GM12878 (cell line): ENCODE data around the gene GRIK2. TPM values are rescaled to one million over a fixed set of nuclear protein-coding genes. Genes with fewer than 3 reads are reported as not detected.

Source experiments
- ATAC-seq: fragments of 200-7000 bp; cut with Tn5 transposase; 3 replicates; pipeline ENCODE4 v1.9.1; 2020; ENCODE audit warnings: mild to moderate bottlenecking, moderate library complexity
- BruUV-seq: library from RNA; stranded (reverse); fragments of 400-500 nt; replicated peaks from 2 replicates; lab custom pipeline; 2021; lab: Mats Ljungman, UMichigan
- CTCF ChIA-PET: fragments of 300-600 bp; sonication (Branson Sonifier 250); formaldehyde crosslinking; extraction: SDS; loops from one replicate; lab custom pipeline; 2021; ENCODE audit warnings: inconsistent platforms; lab: Yijun Ruan, JAX
- POLR2A ChIA-PET: fragments of 350-600 bp; formaldehyde crosslinking; extraction: SDS; loops from one replicate; lab custom pipeline; 2021; ENCODE audit warnings: inconsistent platforms; lab: Charles Lee
- RAD21 ChIA-PET: fragments of 300-600 bp; sonication (Branson Sonifier 250); formaldehyde crosslinking; loops from one replicate; lab custom pipeline; 2023; ENCODE audit warnings: antibody characterized with exemption; ENCODE audit not compliant: unreplicated experiment; lab: Charles Lee
- SMC1A ChIA-PET: fragments of 300-600 bp; sonication (Branson Sonifier 250); formaldehyde crosslinking; loops from one replicate; lab custom pipeline; 2023; ENCODE audit not compliant: unreplicated experiment, uncharacterized antibody; lab: Charles Lee
- DNase-seq: peaks from one replicate; pipeline ENCODE4 v3.0.0-alpha.2; 2011; ENCODE audit warnings: low read depth, low spot score
- FAIRE-seq: peaks from 3 replicates; lab custom pipeline; 2011; peaks lifted over from hg19 to GRCh38; lab: Jason Lieb, UNC
- H2AFZ ChIP-seq: 2 replicates; pipeline ENCODE4 v1.6.0; 2011; ENCODE audit warnings: low read depth, low read length, control low read depth; ENCODE audit not compliant: control insufficient read depth
- H3K27ac ChIP-seq: 2 replicates; pipeline ENCODE4 v1.5.1; 2011; ENCODE audit warnings: control low read depth; ENCODE audit not compliant: control insufficient read depth, insufficient read depth
- H3K27me3 ChIP-seq, 2 experiments: replicated peaks in 1 of 2; 2 replicates each; pipeline versions ENCODE4 v1.6.0 to v1.6.1; 2011; ENCODE audit warnings: low read length in 1 of 2; ENCODE audit not compliant: control insufficient read depth in 2 of 2, insufficient read depth in 2 of 2
- H3K36me3 ChIP-seq, 2 experiments: 2 replicates each; pipeline ENCODE4 v1.5.1; 2011; ENCODE audit warnings: low read length in 1 of 2; ENCODE audit not compliant: control insufficient read depth in 2 of 2, insufficient read depth in 2 of 2
- H3K4me1 ChIP-seq: 2 replicates; pipeline ENCODE4 v1.6.1; 2011; ENCODE audit warnings: mild to moderate bottlenecking, low read length, moderate library complexity, mixed read lengths; ENCODE audit not compliant: control insufficient read depth, insufficient read depth
- H3K4me2 ChIP-seq: 2 replicates; pipeline ENCODE4 v1.6.0; 2011; ENCODE audit warnings: control low read depth; ENCODE audit not compliant: control insufficient read depth, insufficient read depth
- H3K4me3 ChIP-seq: fragments of 200-600 bp; sonication (generic); 2 replicates; pipeline ENCODE4 v1.5.1; 2016
- H3K79me2 ChIP-seq: 2 replicates; pipeline ENCODE4 v1.6.0; 2011; ENCODE audit warnings: low read length; ENCODE audit not compliant: control insufficient read depth, insufficient read depth
- H3K9ac ChIP-seq: 2 replicates; pipeline ENCODE4 v1.8.0; 2011; ENCODE audit warnings: low read length, control low read depth, mixed read lengths; ENCODE audit not compliant: control insufficient read depth, insufficient read depth
- H3K9me3 ChIP-seq: replicated peaks from 3 replicates; pipeline ENCODE4 v1.5.1; 2011; ENCODE audit warnings: mild to moderate bottlenecking, low read length; ENCODE audit not compliant: control insufficient read depth, insufficient read depth
- H4K20me1 ChIP-seq: 2 replicates; pipeline ENCODE4 v1.6.0; 2011; ENCODE audit not compliant: control insufficient read depth, insufficient read depth
- CEBPB ChIP-seq, 2 experiments: fragments of 150-350 bp in 1 of 2; IDR thresholded peaks; 2 replicates each; pipeline ENCODE4 v1.6.1; 2012 to 2014; ENCODE audit warnings: low read depth in 2 of 2, low read length in 2 of 2, borderline replicate concordance in 1 of 2, inconsistent platforms in 1 of 2
- CREM ChIP-seq: IDR thresholded peaks from 2 replicates; pipeline ENCODE4 v1.6.1; 2014; ENCODE audit warnings: antibody characterized with exemption, low read depth
- EGR1 ChIP-seq, 2 experiments: IDR thresholded peaks; 1 replicate in 1 of 2; 2 replicates in 1 of 2; pipeline ENCODE4 v1.6.1; 2011 to 2012; ENCODE audit warnings: low read depth in 2 of 2, low read length in 2 of 2, borderline replicate concordance in 1 of 2, mild to moderate bottlenecking in 1 of 2, moderate library complexity in 1 of 2
- GATAD2B ChIP-seq: fragments of 450-650 bp; conservative IDR thresholded peaks from 2 replicates; pipeline ENCODE4 v1.6.1; 2017; ENCODE audit warnings: low read depth, mild to moderate bottlenecking, moderate library complexity
- KLF5 ChIP-seq: fragments of 450-650 bp; IDR thresholded peaks from 2 replicates; pipeline ENCODE4 v1.6.1; 2014; ENCODE audit warnings: mild to moderate bottlenecking; ENCODE audit not compliant: partially characterized antibody
- MEF2B ChIP-seq: fragments of 450-650 bp; IDR thresholded peaks from 2 replicates; pipeline ENCODE4 v1.6.1; 2018; ENCODE audit warnings: mild to moderate bottlenecking, moderate library complexity; ENCODE audit not compliant: partially characterized antibody, poor library complexity, severe bottlenecking
- PML ChIP-seq: IDR thresholded peaks from 2 replicates; pipeline ENCODE4 v1.6.1; 2012; ENCODE audit warnings: low read length, inconsistent platforms
- ZNF217 ChIP-seq: fragments of 450-650 bp; IDR thresholded peaks from 2 replicates; pipeline ENCODE4 v1.6.1; 2017; ENCODE audit warnings: antibody characterized with exemption, mild to moderate bottlenecking
- ZNF622 ChIP-seq: fragments of 450-650 bp; IDR thresholded peaks from 2 replicates; pipeline ENCODE4 v1.6.1; 2017; ENCODE audit warnings: mild to moderate bottlenecking, inconsistent platforms
- WGBS: methylation state at CpG from one replicate; pipeline ENCODE4 v1.1.6; 2016; ENCODE audit warnings: low lambda C conversion rate; ENCODE audit not compliant: insufficient replicate concordance, insufficient coverage; ENCODE audit errors: missing lambda C conversion rate; 5-methylcytosine and 5-hydroxymethylcytosine counted together
- in situ Hi-C: fragments of 300-500 bp; cut with MboI; formaldehyde crosslinking; loops from 9 replicates; pipeline ENCODE4 v1.14.3; 2018; ENCODE audit warnings: mixed read lengths
- intact Hi-C: fragments of 100-400 bp; cut with micrococcal nuclease; formaldehyde crosslinking; loops from one replicate; pipeline ENCODE4 v1.14.2; 2022; ENCODE audit not compliant: unreplicated experiment
- polyA plus RNA-seq, 11 experiments: library from polyadenylated mRNA; depleted of rRNA in 4 of 11; unstranded in 6 of 11; stranded (reverse) in 5 of 11; fragments of >200 nt; fragmentation: Nextera tagmentation in 4 of 11; fragmentation: Illumina TruSeq in 1 of 11; extraction: Ambion mirVana in 4 of 11; extraction: Trizol in 1 of 11; gene quantifications; 1 replicate in 1 of 11; 2 replicates in 10 of 11; pipeline versions ENCODE4 v1.2.1 to v1.2.3, GENCODE V29; 2011 to 2016; ENCODE audit warnings: inconsistent platforms in 2 of 11, missing spikeins in 2 of 11, low read depth in 1 of 11
- total RNA-seq, 4 experiments: library from RNA; depleted of rRNA in 3 of 4; stranded (reverse); fragments of >200 nt in 3 of 4; fragmentation: Illumina TruSeq in 1 of 4; extraction: Trizol in 1 of 4; gene quantifications; 2 replicates each; pipeline versions ENCODE4 v1.2.1 to v1.2.3, GENCODE V29; 2013 to 2021
- TF ChIP-seq, protein P1 (sequence below): fragments of 450-650 bp; IDR thresholded peaks from 2 replicates; pipeline ENCODE4 v1.6.1; 2017; ENCODE audit warnings: mild to moderate bottlenecking, low read depth, inconsistent platforms; ENCODE audit not compliant: poor library complexity, severe bottlenecking

GRIK2 gene
- total and polyA plus RNA-seq, 10 of the 15 experiments (the other 5 are each of a cell fraction or from before 2014, with no cell fraction given): not detected

DNA sequence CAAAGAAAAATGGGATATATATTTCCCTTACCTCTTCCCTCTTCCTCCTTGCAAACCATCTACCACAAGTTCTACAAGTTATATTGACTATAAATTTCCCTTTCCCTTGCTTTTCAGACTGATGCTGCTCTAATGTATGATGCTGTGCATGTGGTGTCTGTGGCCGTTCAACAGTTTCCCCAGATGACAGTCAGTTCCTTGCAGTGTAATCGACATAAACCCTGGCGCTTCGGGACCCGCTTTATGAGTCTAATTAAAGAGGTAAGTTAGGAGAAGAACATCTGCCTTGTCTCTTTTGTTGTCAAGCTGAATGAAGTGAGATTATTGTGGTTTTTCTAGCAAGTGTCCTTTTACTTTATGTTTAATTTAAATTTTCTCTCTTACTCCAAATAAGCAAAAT is 406.0 kb downstream of the GRIK2 start:
- H4K20me1 ChIP-seq: no peaks in the 10 kb centered on the region
- no peak overlapping the region for H3K9ac ChIP-seq
- in situ Hi-C loops (no loop called here), intact Hi-C loops (no loop called here)
- H3K4me2 ChIP-seq: no peak overlapping the region
- ChIA-PET CTCF (no interaction called here), RAD21 (no interaction called here), POLR2A (no interaction called here), SMC1A (no interaction called here)
- no peaks in the 10 kb centered on the region for H3K4me1 ChIP-seq
- TF ChIP-seq ZNF217 (no peak), CREM (no peak), CEBPB (IDR thresholded peaks at IDR 0.05; ENCODE audit: borderline replicate concordance in 1 of 2, low read depth in 2 of 2, low read length in 2 of 2) (no peak), MEF2B (no peak), KLF5 (no peak), EGR1 (IDR thresholded peaks at IDR 0.05; ENCODE audit: borderline replicate concordance in 1 of 2, low read depth in 2 of 2, low read length in 2 of 2) (no peak), ZNF622 (no peak), GATAD2B (no peak), PML (no peak)
- TF ChIP-seq, protein P1, sequence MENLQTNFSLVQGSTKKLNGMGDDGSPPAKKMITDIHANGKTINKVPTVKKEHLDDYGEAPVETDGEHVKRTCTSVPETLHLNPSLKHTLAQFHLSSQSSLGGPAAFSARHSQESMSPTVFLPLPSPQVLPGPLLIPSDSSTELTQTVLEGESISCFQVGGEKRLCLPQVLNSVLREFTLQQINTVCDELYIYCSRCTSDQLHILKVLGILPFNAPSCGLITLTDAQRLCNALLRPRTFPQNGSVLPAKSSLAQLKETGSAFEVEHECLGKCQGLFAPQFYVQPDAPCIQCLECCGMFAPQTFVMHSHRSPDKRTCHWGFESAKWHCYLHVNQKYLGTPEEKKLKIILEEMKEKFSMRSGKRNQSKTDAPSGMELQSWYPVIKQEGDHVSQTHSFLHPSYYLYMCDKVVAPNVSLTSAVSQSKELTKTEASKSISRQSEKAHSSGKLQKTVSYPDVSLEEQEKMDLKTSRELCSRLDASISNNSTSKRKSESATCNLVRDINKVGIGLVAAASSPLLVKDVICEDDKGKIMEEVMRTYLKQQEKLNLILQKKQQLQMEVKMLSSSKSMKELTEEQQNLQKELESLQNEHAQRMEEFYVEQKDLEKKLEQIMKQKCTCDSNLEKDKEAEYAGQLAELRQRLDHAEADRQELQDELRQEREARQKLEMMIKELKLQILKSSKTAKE: no peak
- no peaks in the 10 kb centered on the region for H3K36me3 ChIP-seq
- no peak overlapping the region for H2AFZ ChIP-seq
- DNase-seq (no peak), ATAC-seq (no peak), FAIRE-seq (no peak)
- WGBS: 67% methylated on average over 5 of the region's 5 CpGs
- H3K79me2 ChIP-seq: no peaks in the 10 kb centered on the region
- H3K9me3 ChIP-seq: no peaks in the 10 kb centered on the region; the same call in 2 of the 3 replicates
- H3K27ac ChIP-seq: no peak overlapping the region
- H3K4me3 ChIP-seq: no peak overlapping the region
- BruUV-seq: no TSS peak
- H3K27me3 ChIP-seq: no peaks in the 10 kb centered on the region
